HG03159 (cell line): ENCODE results near the gene EFHD2.
"Not testable (repeated sequence)": the region's sequence is repeated elsewhere in the genome, so short reads cannot be mapped to it uniquely, and the experiment has no call there.

Experiments
- ATAC-seq: cut with Tn5 transposase; IDR thresholded peaks from one replicate; pipeline ENCODE4 v1.9.1; 2021; ENCODE audit warnings: mild to moderate bottlenecking, moderate library complexity; ENCODE audit not compliant: unreplicated experiment

The EFHD2 gene

GRCh38 chr1:15411593-15412137 is 2.0 kb downstream of the EFHD2 start:
- peak; percentile 66 for ATAC-seq

- no peak for ATAC-seq
Observed at GRCh38 chr1:15412175-15412800, 2.6 kb downstream of the EFHD2 start.

- no peak for ATAC-seq
Observed at GRCh38 chr1:15412843-15413242, 3.2 kb downstream of the EFHD2 start.

GRCh38 chr1:15413563-15414444 is 4.1 kb downstream of the EFHD2 start:
- no peak for ATAC-seq

- no peak for ATAC-seq
Observed at GRCh38 chr1:15414445-15414983, 4.8 kb downstream of the EFHD2 start.

- peak; percentile 50 for ATAC-seq
Observed at GRCh38 chr1:15417059-15417934, 7.6 kb downstream of the EFHD2 start.

GRCh38 chr1:15418806-15419515 is 9.3 kb downstream of the EFHD2 start:
- no peak for ATAC-seq

GRCh38 chr1:15420853-15421465 is 11.3 kb downstream of the EFHD2 start:
- ATAC-seq, result no peak

- ATAC-seq, result no peak
Observed at GRCh38 chr1:15422871-15423270, 13.2 kb downstream of the EFHD2 start.

- no peak for ATAC-seq
Observed at GRCh38 chr1:15423355-15424077, 13.8 kb downstream of the EFHD2 start.

- no peak for ATAC-seq
Observed at GRCh38 chr1:15424146-15424667, 14.5 kb downstream of the EFHD2 start.

- ATAC-seq, result no peak
Observed at GRCh38 chr1:15424981-15425380, 15.3 kb downstream of the EFHD2 start.

GRCh38 chr1:15425521-15425920 is 15.8 kb downstream of the EFHD2 start:
- no peak for ATAC-seq

- ATAC-seq, result no peak
Observed at GRCh38 chr1:15425958-15426357, 16.3 kb downstream of the EFHD2 start.

- ATAC-seq, result no peak
Observed at GRCh38 chr1:15426492-15427279, 17.0 kb downstream of the EFHD2 start.

GRCh38 chr1:15427280-15427666 is 17.6 kb downstream of the EFHD2 start:
- ATAC-seq, result no peak

- not testable (repeated sequence) for ATAC-seq
Observed at GRCh38 chr1:15428252-15428651, 18.6 kb downstream of the EFHD2 start.

GRCh38 chr1:15428815-15429435 is 19.2 kb downstream of the EFHD2 start:
- ATAC-seq, result no peak
